SHP77 treated with DMSO at 0.1 percent for 48 hours (cell line): ENCODE data around the gene TWSG1.
A peak's percentile ranks its signal among the peaks of the same experiment; 100 is the strongest.
"Not testable (repeated sequence)": the region's sequence is repeated elsewhere in the genome, so short reads cannot be mapped to it uniquely, and the experiment has no call there.

ENCODE experiments used
- DNase-seq: peaks from one replicate; lab custom pipeline; 2025; lab: John Stamatoyannopoulos, UW

Gene TWSG1

GRCh38 chr18:9426753-9427152, 92.2 kb downstream of the TWSG1 start:
- no peak for DNase-seq

- peak; percentile 71 for DNase-seq
Observed at GRCh38 chr18:9428301-9428706, 93.7 kb downstream of the TWSG1 start.

DNA sequence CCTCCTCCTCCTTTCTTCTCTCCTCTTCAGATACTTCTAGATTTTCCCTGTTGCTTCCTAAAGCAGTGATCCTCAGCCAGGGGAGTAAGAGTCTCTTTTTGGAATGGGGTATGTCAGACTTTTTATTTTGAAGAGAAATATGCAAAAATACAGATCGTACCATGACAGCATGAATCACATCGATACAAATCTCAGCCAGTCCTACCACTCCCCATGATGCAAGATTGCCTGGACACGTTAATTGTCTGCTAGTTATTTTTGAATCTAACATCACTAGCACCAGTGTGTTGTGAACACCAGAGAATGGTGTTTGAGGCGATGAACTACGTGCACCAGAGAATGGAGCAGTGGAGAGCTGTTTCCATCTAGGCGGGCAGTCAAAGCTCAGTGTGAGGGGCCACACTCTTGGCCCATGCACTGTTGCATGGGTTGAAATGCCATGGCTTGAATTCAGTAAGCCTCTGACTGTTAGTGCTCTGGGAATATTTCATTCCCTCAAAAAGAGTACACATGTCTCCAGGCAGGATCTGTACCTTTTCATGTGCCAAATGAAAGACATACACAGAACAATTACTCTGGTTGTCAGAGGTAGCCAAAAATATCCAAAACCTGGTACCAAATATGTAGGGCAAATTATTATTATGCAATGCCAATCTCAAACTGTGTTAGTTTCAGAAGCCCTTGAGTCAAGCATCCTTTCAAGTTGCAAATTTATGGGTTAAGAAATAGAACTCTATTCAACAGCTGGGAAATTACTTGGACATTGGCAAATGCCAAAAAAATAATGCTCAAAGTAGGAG, 94.5 kb downstream of the TWSG1 start:
- no peak for DNase-seq

GRCh38 chr18:9429662-9429993, 95.1 kb downstream of the TWSG1 start:
- DNase-seq = no peak

DNA sequence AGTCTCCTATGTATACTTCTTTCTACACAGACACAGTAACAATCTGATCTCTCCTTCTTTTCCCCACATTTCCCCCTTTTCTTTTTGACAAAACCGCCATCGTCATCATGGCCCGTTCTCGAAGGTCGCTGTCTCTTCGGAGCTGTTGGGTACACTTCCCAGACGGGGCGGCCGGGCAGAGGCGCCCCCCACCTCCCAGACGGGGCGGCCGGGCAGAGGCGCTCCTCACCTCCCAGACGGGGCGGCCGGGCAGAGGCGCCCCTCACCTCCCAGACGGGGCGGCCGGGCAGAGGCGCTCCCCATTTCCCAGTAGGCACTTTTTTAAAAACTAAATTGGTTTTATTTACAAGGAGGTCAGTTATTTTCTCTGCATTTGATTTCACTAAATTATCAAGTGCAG, 95.7 kb downstream of the TWSG1 start:
- DNase-seq = not testable (repeated sequence)

GRCh38 chr18:9431296-9431695, 96.7 kb downstream of the TWSG1 start:
- DNase-seq = no peak

DNA sequence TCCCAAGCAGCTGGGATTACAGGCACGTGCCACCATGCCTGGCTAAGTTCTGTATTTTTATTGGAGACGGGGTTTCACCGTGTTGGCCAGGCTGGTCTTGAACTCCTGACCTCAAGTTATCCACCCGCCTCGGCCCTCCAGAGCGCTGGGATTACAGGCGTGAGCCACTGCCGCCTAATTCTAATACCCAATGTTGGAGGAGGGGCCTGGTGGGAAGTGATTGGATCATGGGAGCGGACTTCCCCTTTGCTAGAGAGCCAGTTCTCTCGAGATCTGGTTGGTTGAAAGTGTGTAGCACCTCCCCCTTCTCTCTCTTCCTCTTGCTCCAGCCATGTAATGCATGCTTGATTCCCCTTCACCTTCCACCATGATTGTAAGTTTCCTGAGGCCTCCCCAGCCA, 98.5 kb downstream of the TWSG1 start:
- DNase-seq = not testable (repeated sequence)

DNA sequence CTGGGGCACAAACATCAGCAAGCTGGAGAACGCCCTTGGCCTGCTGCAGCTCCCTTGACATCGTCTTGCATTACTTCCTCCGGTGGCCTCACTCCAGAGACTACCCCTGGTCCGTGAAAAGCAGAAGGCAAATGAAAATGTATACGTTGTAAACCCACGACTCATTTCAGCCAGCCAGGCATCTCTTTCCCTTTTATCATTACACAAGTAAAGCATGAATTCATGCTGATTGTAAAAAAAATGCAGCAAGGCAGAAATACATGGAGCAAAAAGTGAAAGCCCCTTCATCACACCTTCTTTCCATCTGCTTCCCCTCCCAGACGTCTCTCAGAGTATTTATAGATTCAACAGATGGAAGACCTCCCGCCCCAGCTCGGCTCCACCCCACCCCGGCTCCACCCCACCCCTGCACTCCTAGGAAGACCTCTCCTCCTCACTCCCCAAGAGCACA, 99.1 kb downstream of the TWSG1 start:
- no peak for DNase-seq

- no peak for DNase-seq
Observed at GRCh38 chr18:9434122-9434701, 99.6 kb downstream of the TWSG1 start.

- no peak for DNase-seq
Observed at GRCh38 chr18:9435041-9435440, 100.5 kb downstream of the TWSG1 start.

- DNase-seq = no peak
Observed at GRCh38 chr18:9436206-9436929, 101.8 kb downstream of the TWSG1 start.

- DNase-seq = no peak
Observed at GRCh38 chr18:9437021-9437437, 102.5 kb downstream of the TWSG1 start.

GRCh38 chr18:9437672-9438071, 103.1 kb downstream of the TWSG1 start:
- DNase-seq = no peak

GRCh38 chr18:9441061-9441460, 106.5 kb downstream of the TWSG1 start:
- no peak for DNase-seq

DNA sequence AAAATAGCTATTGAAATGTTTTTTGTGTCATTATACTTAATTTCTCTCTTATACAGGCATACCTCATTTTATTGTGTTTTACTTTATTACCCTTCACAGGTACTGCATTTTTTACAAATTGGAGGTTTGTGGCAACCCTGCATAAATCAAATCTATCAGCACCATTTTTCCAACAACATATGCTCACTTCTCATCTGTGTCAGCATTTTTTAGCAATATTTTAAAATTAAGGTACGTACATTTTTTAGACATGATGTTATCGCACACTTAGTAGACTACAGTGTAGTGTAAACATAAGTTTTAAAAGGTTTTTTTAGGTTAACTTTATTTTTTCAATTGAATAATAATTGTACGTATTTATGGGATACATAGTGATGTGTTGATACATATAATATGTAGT, 110.0 kb downstream of the TWSG1 start:
- no peak for DNase-seq

DNA sequence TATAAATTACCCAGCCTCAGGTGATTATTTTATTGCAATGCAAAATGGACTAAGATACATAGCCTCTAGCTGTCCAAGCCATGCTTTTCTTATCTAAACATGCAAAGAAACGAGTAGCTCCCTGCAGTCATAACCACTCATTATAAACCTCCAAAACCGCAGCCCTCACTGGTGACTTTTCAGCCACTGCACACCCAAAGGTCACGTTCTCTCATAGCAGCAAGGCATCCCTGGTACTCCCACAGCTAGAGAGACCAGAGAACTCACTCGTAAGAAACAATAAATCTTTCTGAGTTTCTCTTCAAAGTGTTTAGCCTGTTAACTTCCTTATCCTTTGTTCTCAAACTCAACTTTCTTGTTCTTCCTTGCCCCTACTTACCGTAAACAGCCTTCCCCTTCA, 112.3 kb downstream of the TWSG1 start:
- no peak for DNase-seq

DNA sequence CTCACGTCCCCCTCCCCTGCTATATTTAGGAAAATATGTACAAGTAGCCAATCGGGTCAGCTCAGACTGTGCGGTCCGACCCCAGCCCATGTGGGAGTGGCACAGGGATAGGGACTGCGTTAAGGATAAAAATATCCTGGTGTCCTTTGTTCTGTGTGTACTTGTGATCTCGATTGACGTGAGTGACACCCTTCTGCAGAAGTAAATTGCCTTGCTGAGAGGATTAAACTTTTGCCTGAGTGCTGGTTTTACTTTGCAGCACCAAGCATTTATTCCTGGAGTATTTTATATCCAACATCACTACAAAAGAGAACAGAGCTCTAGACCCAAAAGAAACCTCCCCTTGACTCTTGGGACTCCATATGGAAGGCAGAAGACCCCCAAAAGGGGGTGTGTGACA, 112.8 kb downstream of the TWSG1 start:
- DNase-seq = no peak

GRCh38 chr18:9449600-9450414, 115.2 kb downstream of the TWSG1 start:
- no peak for DNase-seq

DNA sequence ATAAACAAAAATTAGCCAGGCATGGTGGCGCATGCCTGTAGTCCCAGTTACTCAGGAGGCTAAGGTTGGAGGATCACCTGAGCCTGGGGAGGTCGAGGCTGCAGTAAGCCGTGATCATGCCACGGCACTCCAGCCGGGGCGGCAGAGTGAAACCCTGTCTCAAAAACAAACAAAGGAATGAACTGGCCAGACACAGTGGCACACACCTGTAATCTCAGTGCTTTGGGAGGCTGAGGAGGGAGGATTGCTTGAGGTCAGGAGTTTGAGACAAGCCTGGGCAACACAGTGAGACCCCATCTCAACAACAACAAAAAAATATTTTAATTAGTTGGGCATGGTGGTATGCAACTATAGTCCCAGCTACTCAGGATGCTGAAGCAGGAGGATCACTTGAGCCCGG, 116.3 kb downstream of the TWSG1 start:
- DNase-seq = not testable (repeated sequence)
